HG02678 (cell line): ENCODE results near the gene LRRC27.

Experiments
- ATAC-seq: cut with Tn5 transposase; IDR thresholded peaks from one replicate; pipeline ENCODE4 v1.9.1; 2021; ENCODE audit warnings: mild to moderate bottlenecking, moderate library complexity; ENCODE audit not compliant: unreplicated experiment

The LRRC27 gene

DNA sequence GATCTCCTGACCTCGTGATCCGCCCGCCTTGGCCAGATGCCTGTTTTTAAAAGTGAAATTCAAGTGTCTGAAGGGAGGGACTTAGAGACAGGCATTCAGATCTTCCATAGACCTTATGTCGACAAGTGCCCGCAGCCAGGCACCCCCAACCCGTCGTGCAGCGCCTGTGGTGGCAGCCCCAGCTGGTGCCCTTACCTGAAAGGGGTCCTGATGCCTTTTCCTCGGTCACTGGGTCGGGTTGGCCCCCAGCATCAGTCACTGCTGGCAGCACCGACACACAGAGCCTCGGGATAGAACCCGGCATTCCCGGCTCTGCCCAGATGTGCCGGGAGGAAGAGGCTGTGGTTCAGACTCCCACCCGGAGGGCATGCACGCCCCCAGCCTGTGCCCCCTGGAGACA is 23.3 kb downstream of the LRRC27 start:
- no peak for ATAC-seq

DNA sequence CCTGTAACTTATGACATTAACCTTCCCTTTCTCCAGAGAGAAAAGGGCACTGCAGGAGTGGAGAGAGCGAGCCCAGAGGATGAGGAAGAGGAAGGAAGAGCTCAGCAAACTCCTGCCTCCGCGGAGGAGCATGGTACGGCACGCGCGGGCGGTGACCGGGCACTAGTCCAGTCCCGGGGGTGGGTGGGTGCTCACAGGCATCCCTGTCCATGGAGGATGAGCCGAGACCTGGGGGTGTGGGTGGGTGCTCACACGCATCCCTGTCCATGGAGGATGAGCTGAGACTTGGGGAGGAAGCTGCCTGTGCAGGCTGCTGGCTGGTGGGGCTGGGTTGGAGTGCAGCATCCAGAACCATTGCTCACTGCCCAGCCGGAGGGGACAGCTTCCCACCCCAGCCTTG is 23.8 kb downstream of the LRRC27 start:
- ATAC-seq, result no peak

DNA sequence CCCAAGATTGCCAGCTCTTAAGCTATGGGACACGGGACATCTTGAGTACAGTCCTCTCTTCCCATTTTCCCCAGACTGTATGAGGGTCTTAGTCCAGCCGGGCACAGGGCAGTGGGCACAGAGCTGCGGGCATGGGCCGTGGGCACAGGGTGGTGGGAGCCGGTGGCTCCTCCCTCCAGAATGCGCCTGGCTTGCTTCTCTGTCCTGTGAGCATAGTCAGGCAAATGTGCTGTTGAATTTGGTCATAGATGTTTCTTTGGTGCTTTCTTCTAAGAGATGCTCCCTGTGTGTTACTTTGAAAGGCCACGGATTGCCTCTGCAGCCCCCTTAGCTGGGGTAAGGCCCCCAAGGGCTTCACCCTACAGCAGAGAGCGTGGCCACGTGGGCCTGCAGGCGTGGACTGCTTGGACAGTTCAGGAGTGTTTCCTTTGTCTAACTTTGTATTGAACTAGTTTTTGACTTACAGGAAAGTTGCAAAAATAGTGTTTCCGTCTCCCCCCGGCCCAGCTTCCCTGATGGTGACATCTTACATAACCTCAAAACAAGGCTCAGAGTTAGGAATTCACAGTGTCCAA is 24.7 kb downstream of the LRRC27 start:
- no peak for ATAC-seq

DNA sequence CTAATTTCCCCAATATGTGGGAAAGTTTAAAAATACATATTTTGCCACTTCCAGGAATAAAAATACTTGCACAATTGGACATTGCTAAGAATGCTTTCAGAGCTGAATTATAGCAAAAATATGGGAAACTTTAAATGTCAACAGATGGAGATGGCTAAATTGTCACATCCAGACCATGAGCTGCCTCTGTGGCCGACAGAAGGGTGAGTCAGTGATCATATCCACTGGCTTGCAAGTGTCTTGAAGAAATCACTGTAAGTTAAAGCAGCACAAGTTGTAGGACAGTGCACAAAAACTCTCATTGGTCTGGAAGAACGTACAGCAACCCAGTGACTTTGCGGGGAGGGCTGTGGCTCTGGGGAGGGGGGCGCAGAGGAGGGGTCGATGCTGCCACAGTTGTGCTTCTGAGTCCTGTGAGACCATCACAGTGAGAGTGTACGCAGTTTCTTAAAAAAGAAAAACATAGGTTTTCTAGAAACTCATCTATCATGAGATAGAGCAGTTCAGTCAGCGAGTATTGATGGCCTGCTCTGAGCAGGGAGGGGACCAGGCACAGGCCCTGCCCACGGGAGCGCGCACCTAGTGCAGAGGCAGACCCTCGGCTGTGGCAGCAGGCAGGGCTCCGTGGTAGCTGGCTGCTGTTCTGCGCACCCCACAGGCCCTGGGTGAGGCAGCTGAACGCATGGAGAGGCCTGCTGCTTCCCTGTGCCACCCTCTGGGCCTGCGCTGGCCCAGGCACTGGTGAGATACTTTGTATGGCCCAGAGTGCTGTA is 25.5 kb downstream of the LRRC27 start:
- no peak for ATAC-seq

DNA sequence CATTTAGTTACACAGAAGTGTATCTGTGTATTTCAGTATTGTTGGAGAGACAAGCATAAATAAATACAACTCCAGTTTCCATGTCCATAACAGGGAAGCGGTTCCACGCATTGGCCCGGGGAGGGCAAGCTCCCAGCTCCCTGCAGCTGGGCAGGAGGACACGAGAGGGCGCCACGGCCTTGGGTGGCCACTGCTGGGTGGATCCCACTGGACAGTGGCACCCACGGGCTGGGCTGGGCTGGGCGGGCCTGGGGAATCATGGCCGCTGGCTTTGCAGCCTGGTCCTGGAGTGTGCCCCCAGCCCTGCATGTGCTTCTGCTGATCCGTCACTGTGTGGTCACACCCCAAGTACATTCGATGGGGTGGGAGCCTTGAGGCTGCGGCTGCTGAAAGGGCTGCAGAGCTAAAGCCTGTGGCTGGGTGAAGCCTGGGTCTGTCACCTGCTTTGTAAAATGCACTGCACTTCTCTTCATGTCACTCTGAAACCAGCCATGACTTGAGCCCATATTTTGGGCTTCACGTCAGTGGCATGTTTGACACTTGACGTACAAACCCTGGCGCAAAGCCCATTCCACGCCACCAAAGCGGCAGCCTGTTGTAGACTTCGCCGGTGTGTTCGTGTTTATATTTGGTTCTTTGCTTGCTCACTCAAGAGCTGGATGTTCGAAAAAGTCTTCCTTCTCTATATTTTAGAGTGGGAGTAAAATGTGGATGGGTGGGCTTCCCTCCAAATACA is 27.5 kb downstream of the LRRC27 start:
- ATAC-seq, result no peak

DNA sequence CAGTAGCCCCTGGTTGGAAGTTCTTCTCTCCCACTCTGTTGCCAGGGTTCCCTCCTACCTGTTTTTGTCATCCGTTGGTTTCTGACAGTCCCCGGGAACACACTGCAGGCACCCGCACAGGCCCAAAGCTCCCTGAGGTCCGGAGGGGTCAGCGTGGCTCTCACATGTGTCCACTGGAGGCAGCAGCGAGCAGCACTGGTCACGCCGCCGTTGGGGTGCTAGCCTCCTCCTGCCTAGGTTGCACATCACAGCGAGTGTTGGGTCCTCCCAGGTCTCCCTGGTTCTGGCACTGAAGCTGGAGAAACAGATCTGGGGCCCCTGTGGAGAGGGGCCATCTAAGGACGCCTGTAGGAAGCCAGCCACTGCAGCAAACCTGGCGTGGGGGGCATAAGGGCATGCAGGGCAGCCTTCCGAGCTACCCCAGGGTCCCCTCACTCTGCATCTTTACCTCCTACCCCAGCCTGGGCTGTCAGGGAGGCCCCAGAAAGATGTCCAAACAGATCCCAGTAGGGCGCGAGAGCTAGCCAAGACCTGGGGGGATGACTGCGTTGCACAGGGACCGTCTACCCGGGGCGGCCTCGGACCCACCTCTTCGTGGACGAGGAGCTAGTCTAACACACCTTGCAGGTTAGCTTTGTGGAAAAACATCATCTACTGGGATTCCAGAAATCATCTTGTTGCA is 28.9 kb downstream of the LRRC27 start:
- no peak for ATAC-seq

DNA sequence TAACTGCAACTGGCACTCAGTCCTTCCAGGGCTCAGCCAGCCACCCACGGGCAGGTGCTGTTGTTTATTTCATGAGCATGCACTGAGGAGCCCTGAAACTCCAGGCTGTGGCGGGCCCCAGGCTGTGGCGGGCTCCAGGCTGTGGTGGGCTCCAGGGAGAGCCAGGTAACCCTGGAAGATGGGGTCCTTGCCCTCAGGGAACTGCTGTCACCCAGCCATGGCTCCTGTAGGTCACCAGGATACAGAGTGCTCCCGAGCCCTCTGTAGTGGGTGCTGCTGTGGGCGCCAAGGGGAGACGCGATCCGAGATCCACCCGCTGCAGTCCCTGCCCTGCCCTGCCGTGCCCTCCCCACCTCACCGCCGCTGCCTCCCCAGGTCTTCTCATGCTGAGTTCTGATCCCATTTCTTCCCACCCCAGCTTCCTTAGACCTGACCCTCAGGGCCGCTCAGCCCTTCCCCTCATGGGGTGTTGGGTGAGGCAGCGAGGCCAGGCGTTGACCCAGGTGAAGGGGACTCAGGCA is 29.6 kb downstream of the LRRC27 start:
- ATAC-seq, result no peak

DNA sequence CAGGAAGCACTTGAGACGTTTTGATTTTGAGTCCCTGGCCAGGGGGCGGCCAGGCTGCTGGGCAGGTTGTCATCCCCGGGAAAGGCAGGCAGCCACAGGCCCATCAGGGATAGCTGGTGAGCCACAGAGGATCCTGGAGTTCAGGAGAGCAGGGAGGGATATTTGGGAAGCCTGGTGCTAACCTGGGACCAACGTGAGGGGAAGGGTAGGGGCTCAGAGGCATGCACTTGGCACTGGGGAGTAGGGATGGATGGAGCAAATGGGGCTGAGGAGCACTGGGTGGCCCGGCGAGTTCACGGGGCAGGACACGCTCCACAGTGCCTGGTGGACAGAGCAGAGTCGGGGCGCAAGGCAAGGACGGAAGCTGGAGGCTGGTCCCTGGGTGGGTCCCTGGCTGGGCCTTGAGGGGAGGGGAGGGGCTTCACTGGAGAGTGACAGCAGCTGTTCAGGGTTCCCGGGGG is 30.2 kb downstream of the LRRC27 start:
- no peak for ATAC-seq

DNA sequence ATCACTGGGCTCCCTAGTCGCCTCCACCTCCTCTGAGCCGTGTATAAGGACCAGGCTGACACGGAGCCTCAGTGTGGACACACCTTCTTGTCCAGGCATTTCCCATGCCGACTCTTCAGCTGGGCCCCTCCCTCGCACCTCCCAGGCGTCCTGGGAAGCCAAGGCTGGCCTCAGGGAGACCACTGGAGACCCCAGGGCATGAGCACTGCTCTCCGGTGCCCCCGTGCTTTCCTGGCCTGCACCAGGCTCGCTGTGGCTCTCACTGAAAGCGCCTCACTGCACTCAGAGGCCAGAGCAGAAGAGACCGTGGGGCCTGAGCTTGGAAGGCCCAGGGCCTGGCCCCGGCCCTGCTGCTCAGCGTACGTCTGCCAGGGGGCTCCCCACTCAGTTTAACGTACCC is 31.4 kb downstream of the LRRC27 start:
- ATAC-seq, result no peak

DNA sequence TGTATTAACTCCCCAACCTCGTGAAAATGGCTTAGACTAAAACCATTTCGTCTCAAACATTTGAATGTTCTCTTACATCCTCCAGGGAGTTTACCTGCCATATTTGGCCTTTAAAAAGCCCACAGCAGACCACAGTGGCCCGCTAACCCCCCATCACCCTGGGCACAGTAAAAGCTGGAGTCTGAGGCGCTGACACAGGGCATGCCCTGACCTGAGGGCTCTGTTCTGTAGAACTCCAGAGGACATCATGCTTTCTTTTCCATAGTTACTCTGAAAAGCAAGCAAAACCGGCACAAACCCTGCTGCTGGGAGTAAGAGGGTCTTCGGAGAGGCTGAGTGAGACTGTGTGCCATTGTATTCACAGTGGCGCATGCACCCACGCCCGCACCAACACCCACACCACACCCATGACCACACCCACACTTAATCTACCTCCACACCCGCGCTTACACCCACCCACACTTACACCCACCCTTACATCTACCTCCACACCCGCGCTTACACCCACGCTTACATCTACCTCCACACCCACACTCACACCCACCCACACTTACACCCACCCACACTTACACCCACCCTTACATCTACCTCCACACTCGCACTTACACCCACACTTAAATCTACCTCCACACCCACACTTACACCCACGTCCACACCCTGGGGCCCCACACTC is 32.1 kb downstream of the LRRC27 start:
- no peak for ATAC-seq

DNA sequence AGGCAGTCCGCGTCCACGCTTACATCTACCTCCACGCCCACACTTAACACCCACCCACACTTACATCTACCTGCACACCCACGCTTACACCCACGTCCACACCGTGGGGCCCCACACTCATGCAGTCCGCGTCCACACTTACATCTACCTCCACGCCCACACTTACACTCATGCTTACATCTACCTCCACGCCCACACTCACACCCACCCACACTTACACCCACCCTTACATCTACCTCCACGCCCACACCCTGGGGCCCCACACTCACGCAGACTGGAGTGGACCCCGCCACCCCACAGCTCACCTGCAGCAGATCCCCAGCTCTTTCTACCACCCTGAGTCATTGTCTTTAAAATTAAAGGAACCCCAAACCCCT is 32.6 kb downstream of the LRRC27 start:
- ATAC-seq, result no peak

DNA sequence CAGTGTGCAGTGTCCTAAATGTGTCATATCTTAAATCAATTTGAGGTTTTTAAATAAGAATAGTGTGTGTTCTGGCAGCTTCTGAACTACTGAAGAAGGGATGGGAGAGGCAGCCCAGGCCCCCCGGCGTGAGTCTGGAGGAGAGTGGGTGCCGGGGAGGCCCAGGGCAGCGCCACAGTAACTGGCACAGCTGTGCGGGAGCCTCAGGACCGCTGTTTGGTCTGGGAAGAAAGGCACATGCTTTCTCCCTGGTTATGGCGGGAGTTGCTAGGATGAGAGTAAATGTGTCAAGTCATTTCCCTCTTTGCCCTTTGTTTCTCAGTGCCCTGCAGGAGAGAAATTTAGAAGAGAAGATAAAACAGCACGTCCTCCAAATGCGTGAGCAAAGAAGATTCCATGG is 33.1 kb downstream of the LRRC27 start:
- ATAC-seq, result no peak

DNA sequence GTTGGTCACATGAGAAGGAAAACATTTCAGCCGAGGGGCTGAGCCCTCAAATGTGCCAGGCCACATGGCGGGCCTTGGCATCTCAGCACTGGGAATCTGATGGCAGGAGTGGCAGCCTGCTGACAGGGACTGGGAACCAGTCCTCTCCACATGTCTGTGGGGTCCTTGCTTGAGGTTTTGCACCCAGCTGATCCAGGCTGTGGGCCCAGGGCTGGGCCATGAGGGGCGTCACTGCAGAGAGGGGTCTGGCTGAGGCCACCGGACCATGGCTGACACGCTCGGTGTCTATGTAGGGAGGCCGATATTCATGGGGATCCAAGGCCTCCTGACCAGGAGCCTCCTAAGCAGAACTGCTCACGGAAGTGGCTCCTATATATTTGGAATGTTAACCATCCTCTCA is 34.0 kb downstream of the LRRC27 start:
- no peak for ATAC-seq

DNA sequence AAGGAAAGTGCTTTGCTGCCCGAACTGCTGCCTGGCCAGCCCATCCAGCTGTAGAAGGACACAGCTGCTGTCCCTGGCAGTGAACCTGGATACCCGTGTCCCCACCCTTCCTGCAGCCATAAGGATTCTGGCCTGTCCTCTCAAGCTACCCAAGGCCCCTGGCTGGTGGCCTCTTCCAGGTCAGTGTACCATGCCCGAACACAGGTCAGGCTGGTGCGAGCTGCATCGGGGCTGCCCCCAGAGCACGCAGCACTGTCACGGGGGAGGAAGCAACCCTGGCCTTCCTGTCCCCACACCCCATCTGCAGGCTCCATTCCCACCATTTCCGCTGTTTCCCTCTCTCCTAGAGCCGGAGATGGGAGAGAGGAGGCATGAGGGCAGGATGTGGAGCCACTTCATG is 34.5 kb downstream of the LRRC27 start:
- no peak for ATAC-seq

DNA sequence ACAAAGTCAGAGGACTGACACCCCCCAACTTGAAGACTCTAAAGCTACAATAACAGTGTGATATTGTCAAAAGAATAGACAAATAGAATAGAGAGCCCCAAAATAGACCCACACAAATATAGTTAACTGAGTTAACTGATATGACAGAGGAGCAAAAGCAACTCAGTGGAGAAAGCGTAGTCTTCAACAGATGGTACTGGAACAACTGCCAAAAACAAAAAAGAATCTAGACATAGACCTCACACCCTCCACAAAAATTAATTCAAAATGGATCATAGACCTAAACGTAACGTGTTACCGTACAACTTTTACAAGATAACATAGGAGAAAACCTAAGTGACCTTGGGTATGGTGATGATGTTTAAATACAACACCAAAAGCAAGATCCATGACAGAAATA is 36.4 kb downstream of the LRRC27 start:
- no peak for ATAC-seq

DNA sequence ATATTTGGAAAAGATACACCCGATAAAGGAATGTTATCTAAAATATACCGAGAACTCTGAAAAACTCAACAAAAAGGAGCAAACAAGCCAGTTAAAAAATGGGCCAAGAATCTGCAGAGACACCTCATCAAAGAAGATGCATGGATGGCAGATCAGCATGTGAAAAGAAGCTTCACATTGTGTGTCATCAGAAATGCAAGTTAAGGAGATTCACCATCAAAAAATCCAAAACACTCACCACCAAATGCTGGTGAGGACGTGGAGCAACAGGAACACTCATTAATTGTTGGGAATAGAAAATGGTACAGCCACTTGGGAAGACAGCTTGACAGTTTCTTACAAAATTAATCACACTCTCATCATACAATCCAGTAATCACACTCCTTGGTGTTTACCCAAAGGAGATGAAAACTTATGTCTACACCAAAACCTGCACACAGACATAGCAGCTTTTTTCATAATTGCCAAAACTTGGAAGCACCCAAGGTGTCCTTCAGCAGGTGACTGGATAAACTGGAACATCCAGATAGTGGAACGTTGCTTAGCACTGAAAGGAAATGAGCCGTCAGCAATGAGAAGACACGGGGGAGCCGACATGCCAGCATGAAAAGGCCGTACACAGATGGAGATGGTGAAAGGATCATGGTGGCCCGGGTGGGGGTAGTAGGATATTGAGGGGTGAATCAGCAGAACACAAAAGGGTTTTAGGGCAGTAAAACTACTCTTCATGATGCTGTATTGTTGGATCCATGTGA is 37.1 kb downstream of the LRRC27 start:
- ATAC-seq, result no peak

DNA sequence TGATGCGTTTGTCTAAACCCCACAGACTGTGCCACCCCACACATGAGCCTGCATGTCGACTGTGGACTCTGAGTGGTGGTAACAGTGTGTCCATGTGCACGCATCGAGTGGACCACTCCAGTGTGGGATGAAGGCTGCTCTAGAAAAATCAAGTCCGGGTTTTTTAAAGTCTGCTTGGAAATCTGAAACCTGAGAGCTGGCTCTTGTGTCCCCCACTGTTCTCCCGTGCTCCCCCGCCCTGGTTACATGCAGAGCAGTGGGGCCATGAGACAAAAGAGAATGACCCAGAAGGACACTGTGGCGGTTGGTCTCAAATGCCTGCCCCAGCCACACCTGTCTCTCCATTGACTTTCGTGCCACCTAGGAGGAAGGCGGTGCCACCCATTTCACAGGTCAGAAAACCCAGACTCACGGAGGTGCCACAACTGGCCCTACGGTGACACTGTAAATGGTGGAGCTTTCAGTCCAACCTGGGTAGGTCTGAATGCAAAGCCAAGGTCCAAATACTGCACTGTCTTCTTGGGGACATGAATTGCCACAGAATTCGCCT is 37.7 kb downstream of the LRRC27 start:
- no peak for ATAC-seq

DNA sequence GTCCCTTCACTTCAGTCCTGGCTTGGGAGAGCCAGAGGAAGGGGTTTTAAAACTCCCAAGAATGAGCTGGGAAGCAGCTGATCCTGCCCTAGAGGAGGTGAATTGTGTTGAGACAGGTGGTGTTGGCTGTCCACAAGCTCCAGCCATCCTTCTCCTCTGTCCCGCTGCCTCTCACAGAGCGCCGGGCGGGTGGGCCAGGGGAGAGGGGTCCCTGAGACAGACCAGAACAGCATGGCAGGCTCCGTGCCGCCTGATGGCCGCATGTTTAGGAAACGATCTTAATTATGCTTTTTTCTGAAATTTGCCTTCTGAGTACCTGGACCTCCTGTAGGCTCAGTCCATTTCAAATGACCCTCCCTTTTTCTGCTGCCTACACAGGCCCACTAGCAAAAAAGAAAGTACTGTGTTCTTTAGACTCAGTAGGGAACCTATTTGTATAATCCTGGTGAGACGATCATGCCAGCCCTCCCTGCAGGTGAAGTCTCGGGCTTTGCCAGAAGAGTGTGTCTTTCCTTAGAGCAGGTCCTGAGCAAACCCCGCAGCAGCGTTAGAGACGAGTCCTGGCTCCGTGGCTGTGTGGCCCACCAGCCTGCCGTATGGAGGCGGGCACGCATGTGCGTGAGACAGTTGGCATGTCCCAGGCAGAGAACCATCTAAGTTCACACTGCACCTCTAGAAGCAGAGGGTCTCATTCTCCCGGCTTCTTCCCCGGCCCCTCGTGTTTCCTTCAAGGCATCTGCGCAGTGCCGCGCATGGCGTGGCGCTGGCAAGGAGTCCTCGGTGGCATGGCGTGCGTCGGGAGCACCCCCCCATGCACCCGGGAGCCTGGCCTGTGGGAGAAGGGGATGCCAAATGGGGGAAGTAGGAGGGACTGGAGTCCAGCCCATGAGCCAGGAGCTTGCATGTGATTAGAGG is 38.7 kb downstream of the LRRC27 start:
- ATAC-seq, result no peak

DNA sequence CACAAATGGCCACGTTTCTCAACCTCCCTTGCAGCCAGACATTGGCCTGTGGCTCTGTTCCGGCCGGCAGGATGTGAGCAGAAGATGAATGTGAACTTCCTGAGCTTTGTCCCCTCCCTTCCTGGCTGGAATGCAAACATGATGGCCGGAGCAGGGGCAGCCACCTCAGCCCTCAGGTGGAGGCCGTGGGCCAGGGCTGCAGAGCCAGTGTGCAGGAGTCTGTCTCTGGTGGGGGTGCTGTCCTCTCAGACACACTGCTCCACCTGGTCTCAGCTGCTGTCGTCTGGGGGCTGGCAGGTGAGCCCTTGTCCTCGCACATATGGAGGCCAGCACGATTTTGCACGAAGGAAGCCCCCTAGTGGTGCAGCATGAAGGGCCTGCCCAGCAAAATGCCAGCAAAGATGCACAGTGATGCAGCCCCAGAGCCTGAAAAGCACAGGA is 39.7 kb downstream of the LRRC27 start:
- no peak for ATAC-seq
